GM13976 (cell line): ENCODE measurements around the gene IL37.

Experiments used
- DNase-seq: peaks from one replicate; pipeline ENCODE4 v3.0.0; 2012; ENCODE audit warnings: low spot score
- in situ Hi-C: fragments of 300-500 bp; cut with MboI; formaldehyde crosslinking; loops from one replicate; pipeline ENCODE4 v1.12.0; 2022; ENCODE audit warnings: low sequenced_read_pairs, mixed read lengths, inconsistent platforms; ENCODE audit not compliant: unreplicated experiment
- TF ChIP-seq, protein P1 (sequence below): IDR thresholded peaks from 2 replicates; pipeline ENCODE4 v1.5.1; 2012; ENCODE audit warnings: borderline replicate concordance, mild to moderate bottlenecking; ENCODE audit not compliant: insufficient read depth; ENCODE audit errors: extremely low read depth, missing control alignments, control extremely low read depth

Gene IL37

GRCh38 chr2:112954364-112954763, 43.4 kb downstream of the IL37 start:
- TF ChIP-seq, protein P1, sequence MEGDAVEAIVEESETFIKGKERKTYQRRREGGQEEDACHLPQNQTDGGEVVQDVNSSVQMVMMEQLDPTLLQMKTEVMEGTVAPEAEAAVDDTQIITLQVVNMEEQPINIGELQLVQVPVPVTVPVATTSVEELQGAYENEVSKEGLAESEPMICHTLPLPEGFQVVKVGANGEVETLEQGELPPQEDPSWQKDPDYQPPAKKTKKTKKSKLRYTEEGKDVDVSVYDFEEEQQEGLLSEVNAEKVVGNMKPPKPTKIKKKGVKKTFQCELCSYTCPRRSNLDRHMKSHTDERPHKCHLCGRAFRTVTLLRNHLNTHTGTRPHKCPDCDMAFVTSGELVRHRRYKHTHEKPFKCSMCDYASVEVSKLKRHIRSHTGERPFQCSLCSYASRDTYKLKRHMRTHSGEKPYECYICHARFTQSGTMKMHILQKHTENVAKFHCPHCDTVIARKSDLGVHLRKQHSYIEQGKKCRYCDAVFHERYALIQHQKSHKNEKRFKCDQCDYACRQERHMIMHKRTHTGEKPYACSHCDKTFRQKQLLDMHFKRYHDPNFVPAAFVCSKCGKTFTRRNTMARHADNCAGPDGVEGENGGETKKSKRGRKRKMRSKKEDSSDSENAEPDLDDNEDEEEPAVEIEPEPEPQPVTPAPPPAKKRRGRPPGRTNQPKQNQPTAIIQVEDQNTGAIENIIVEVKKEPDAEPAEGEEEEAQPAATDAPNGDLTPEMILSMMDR, result no peak
- in situ Hi-C loops, result no loop called here
- no peak for DNase-seq

DNA sequence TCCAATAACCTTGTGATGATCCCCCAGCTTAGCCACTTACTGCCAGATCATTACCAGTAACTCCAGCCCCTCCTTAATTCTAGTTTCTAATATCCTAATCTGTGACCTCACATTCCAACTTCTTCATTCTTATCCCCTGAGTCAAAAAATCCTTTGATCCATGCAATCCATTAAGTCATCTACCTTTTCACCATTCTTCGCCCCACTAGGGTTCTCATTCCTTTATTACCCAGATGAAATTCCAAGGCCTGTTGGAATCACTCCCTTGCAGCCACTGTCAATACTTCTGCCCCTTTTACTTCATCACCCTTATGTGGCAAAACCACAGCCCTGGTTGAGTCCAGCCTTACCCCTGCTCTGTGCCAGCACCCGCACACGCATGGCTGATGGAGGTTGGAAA, 46.5 kb downstream of the IL37 start:
- in situ Hi-C loops, result no loop called here

GRCh38 chr2:112958428-112959108, 47.6 kb downstream of the IL37 start:
- DNase-seq, result peak; percentile 63
- TF ChIP-seq, protein P1, result peak; percentile 73
- in situ Hi-C loops, result no loop called here

More for the DNA sequence above, 46.5 kb downstream of the IL37 start:
- TF ChIP-seq, protein P1, result no peak
- no peak for DNase-seq

DNA sequence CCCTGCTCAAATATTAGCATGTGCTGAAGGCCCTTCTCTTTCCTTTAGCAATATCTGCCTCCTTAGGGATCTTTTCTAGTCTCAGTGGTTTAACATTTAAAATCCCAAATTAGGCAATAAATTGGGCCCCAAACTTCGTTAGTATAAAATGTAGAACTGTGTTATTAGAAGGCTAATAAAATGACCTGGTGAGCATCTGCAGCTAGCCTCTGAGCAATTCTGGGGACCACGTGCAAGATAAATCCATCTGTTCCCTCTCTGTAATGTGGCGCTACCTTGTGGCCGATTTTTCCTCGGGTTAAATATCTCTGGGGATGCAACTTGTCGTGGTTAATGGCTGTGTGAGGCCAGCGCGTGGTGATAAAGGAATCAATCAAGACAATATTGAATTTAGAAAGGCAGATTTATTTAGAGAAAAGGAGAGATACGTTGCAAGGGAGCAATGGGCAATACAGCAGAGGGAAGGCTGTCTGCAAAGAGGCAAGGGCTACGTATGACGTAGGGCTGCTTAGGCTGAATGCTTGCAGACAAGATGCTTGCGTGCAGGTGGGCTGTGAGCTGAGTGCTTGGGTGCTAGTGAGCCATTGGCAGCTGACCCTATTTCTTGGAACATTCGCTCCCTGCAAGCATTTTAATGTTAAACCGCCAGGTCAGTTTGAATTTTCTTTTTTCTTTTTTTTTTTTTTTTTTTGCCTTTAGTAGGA, 48.3 kb downstream of the IL37 start:
- in situ Hi-C loops, result no loop called here
- TF ChIP-seq, protein P1, result peak; percentile 17
- DNase-seq, result no peak

GRCh38 chr2:112960230-112960825, 49.4 kb downstream of the IL37 start:
- in situ Hi-C loops, result no loop called here

More at GRCh38 chr2:112960230-112960825, 49.4 kb downstream of the IL37 start:
- TF ChIP-seq, protein P1, result no peak
- no peak for DNase-seq
